ENCODE measurements around the gene LRBA. TPM values are rescaled to one million over a fixed set of nuclear protein-coding genes. Genes with fewer than 3 reads are reported as not detected.

The LRBA gene
- total and polyA plus RNA-seq, 9 of the 15 experiments (the other 6 are each of a cell fraction or from before 2014, with no cell fraction given), result 24.2 to 88.7 (median 59.7) TPM

DNA sequence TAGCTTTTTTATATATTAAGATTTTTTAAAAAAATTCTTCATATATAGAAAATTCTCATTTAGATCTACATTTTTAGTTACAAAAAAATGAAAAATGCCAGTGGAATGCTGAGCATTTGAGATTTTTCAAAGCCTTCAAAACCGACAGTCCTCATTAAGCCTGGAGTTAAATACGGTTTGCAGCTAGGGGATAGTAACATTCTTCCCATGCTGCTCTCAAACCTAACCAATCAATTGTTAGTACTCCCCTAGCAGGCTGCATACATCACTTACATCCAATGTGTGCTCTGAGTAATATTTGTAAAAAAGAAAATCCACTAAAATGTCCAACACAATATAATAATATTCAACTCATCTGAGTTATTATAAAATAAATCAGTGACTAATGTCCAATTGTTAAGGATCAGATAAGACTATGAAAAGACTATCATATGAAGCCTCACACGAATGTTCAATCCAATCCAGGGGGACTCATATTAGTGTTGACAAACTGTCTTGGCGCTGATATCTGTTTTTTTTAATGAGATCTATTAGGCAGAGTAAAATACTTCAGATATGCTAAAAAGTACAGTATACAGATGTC is 660.8 kb downstream of the LRBA start (continued):
- TF ChIP-seq, protein P1, sequence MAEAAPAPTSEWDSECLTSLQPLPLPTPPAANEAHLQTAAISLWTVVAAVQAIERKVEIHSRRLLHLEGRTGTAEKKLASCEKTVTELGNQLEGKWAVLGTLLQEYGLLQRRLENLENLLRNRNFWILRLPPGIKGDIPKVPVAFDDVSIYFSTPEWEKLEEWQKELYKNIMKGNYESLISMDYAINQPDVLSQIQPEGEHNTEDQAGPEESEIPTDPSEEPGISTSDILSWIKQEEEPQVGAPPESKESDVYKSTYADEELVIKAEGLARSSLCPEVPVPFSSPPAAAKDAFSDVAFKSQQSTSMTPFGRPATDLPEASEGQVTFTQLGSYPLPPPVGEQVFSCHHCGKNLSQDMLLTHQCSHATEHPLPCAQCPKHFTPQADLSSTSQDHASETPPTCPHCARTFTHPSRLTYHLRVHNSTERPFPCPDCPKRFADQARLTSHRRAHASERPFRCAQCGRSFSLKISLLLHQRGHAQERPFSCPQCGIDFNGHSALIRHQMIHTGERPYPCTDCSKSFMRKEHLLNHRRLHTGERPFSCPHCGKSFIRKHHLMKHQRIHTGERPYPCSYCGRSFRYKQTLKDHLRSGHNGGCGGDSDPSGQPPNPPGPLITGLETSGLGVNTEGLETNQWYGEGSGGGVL (CRISPR knock-in tag; IDR thresholded peaks at IDR 0.05), result no peak
- TF ChIP-seq SMAD3 (CRISPR knock-in tag; conservative IDR thresholded peaks at IDR 0.05) (no peak), POLR2AphosphoS2 (IDR thresholded peaks at IDR 0.05; ENCODE audit: low read length) (no peak)

DNA sequence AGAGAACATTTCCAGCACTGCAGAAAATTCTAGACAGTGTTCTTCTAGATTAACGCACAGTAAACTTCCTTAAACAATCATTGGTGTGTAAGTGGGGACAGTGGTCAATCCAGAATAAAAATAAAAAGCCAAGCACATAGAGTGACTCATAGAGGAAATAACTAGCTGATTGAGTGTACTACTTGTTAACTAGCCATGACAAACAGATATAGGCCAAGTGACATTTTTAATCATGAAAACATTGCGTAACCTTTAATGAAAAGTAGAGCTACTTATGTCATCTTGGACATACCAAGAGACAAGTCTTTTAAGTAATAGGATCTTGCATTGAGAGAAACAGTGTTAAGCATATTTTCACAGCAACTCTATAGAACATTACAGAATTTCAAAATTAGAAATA is 667.0 kb downstream of the LRBA start:
- H3K27me3 ChIP-seq (ENCODE audit: control insufficient read depth in 2 of 2, insufficient read depth in 2 of 2, low read length in 2 of 2), result no peaks in the 10 kb centered on the region
- no peaks in the 10 kb centered on the region for H3K9me1 ChIP-seq (ENCODE audit: control insufficient read depth, insufficient read depth, low read length)
- ChIA-PET POLR2A (no interaction called here), CTCF (ENCODE audit: low intra/inter-chr PET ratio) (no interaction called here)
- H3K9ac ChIP-seq (ENCODE audit: insufficient read depth in 1 of 2, low read depth in 2 of 2, low read length in 2 of 2), result no peak overlapping the region
- H4K20me1 ChIP-seq (replicated peaks; ENCODE audit: control insufficient read depth, insufficient read depth, low read length), result no peaks in the 10 kb centered on the region
- no peaks in the 10 kb centered on the region for H3K79me2 ChIP-seq (ENCODE audit: control insufficient read depth, insufficient read depth, low read length)
- FAIRE-seq (no peak), DNase-seq (ENCODE audit: extremely low read depth in 1 of 4, low spot score in 3 of 4) (no peak), ATAC-seq (no peak; the same call in 2 of the 3 replicates)
- BruUV-seq (replicated peaks), result no TSS peak
- peak overlapping the region; percentile 11; the same call in 1 of the 3 replicates for H3K27ac ChIP-seq (ENCODE audit: extremely low read depth, low read depth, low read length)
- intact Hi-C loops (cut with micrococcal nuclease) (no loop called here), in situ Hi-C loops (cut with MboI) (no loop called here)
- peaks cover 6% of the 10 kb centered on the region; the same call in 2 of the 3 replicates for H3K36me3 ChIP-seq (ENCODE audit: control insufficient read depth, insufficient read depth, low read length)
- H3K4me1 ChIP-seq (replicated peaks in 1 of 2; ENCODE audit: control insufficient read depth in 2 of 2, insufficient read depth in 2 of 2, low read length in 2 of 2), result peaks cover 0 to 8% of the 10 kb centered on the region in 2 experiments; a peak in 1 of 5 replicates
- H2AFZ ChIP-seq (ENCODE audit: low read depth, low read length), result no peak overlapping the region
- no peak overlapping the region for H3K4me3 ChIP-seq
- 79% methylated on average over 2 of the region's 2 CpGs for WGBS (ENCODE audit: insufficient coverage, low coverage, missing lambda C conversion rate)
- H3K4me2 ChIP-seq (ENCODE audit: insufficient read depth, low read length), result no peak overlapping the region
- no peaks in the 10 kb centered on the region for H3K9me3 ChIP-seq (replicated peaks; ENCODE audit: control insufficient read depth, insufficient read depth, low read depth, low read length)
- no peak for TF ChIP-seq ZNF274 (IDR thresholded peaks at IDR 0.05; ENCODE audit: borderline replicate concordance, low read depth, low read length)
- 0 out of 2 replicates have a peak, but pooled peaks have one; percentile 24 for TF ChIP-seq JUN (IDR thresholded peaks at IDR 0.05; ENCODE audit: borderline replicate concordance, low read depth, low read length)
- no peak for TF ChIP-seq JUN (CRISPR knock-in tag; IDR thresholded peaks at IDR 0.05; ENCODE audit: borderline replicate concordance)
- TF ChIP-seq GTF2F1 (IDR thresholded peaks at IDR 0.05; ENCODE audit: low read depth, low read length), result no peak
- TF ChIP-seq U2AF2 (optimal IDR thresholded peaks at IDR 0.05; ENCODE audit: low read depth, low read length), result no peak
- TF ChIP-seq HNRNPK (IDR thresholded peaks at IDR 0.05; ENCODE audit: low read depth, low read length, poor library complexity, severe bottlenecking), result no peak
- TF ChIP-seq NBN (IDR thresholded peaks at IDR 0.05; ENCODE audit: low read depth), result no peak
- TF ChIP-seq PHB2 (IDR thresholded peaks at IDR 0.05; ENCODE audit: low read depth), result no peak
- peak; percentile 76 for TF ChIP-seq JUND (IDR thresholded peaks at IDR 0.05; ENCODE audit: borderline replicate concordance, low read depth, low read length)
- TF ChIP-seq JUND (tag; IDR thresholded peaks at IDR 0.05; ENCODE audit: borderline replicate concordance, low read depth, low read length), result peak; percentile 43; the same call in 1 of the 3 replicates
- TF ChIP-seq DPF2 (IDR thresholded peaks at IDR 0.05), result peak; percentile 47; the same call in 1 of the 2 replicates
- no peak for TF ChIP-seq CXXC5 (CRISPR knock-in tag; IDR thresholded peaks at IDR 0.05)
- TF ChIP-seq, protein P2, sequence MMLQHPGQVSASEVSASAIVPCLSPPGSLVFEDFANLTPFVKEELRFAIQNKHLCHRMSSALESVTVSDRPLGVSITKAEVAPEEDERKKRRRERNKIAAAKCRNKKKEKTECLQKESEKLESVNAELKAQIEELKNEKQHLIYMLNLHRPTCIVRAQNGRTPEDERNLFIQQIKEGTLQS (IDR thresholded peaks at IDR 0.05), result peak; percentile 85
- TF ChIP-seq, protein P2 (CRISPR knock-in tag; conservative IDR thresholded peaks at IDR 0.05), result no peak
- no peak for TF ChIP-seq POLR3G (IDR thresholded peaks at IDR 0.05; ENCODE audit: extremely low read depth, insufficient read length, insufficient replicate concordance)

All from K562 (cell line).